Measurements from ENCODE around the gene TOM1L2. TPM values are rescaled to one million over a fixed set of nuclear protein-coding genes. Genes with fewer than 3 reads are reported as not detected.

Gene TOM1L2
- total RNA-seq, 1 donor from 2014 or later = 88.6 TPM

DNA sequence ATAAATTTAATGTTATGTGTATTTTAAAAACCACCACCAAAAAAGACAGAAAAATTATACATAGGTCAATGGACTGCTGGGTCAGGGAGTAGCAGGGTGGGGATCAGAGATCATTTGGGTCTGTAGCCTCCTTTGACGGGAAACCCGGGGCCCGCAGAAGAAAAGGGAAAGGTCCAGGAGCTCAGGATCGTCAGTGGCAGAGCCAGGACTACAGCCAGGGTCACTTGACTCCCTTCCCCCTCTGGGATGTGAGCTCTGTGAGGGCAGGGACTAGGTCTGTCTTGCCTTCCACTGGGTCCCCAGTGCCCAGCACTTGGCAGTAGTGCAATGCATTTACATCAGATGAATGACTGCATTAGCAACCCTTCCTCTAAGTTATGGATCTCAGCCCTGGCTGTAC, 62.1 kb downstream of the TOM1L2 start:
- DNase-seq (ENCODE audit: extremely low spot score in 2 of 2) = no peak
- H3K36me3 ChIP-seq = peaks cover 0 to 7% of the 10 kb centered on the region in 2 donors
- TF ChIP-seq POLR2A (IDR thresholded peaks at IDR 0.05) = no peak
- TF ChIP-seq, protein P1, sequence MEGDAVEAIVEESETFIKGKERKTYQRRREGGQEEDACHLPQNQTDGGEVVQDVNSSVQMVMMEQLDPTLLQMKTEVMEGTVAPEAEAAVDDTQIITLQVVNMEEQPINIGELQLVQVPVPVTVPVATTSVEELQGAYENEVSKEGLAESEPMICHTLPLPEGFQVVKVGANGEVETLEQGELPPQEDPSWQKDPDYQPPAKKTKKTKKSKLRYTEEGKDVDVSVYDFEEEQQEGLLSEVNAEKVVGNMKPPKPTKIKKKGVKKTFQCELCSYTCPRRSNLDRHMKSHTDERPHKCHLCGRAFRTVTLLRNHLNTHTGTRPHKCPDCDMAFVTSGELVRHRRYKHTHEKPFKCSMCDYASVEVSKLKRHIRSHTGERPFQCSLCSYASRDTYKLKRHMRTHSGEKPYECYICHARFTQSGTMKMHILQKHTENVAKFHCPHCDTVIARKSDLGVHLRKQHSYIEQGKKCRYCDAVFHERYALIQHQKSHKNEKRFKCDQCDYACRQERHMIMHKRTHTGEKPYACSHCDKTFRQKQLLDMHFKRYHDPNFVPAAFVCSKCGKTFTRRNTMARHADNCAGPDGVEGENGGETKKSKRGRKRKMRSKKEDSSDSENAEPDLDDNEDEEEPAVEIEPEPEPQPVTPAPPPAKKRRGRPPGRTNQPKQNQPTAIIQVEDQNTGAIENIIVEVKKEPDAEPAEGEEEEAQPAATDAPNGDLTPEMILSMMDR (IDR thresholded peaks at IDR 0.05) = no peak
- no peak for TF ChIP-seq POLR2AphosphoS5 (IDR thresholded peaks at IDR 0.05; ENCODE audit: insufficient read depth in 1 of 2, low read depth in 1 of 2)
- peak overlapping the region; percentile 53 for H3K27ac ChIP-seq
- no peaks in the 10 kb centered on the region for H3K27me3 ChIP-seq
- intact Hi-C loops (cut with DNase I) = loop anchor here (10.0 kb wide), 1 partner anchor 45 kb away; no protein-coding TSS in a partner anchor
- H3K9me3 ChIP-seq = no peaks in the 10 kb centered on the region
- peaks cover 47% of the 10 kb centered on the region for H3K4me1 ChIP-seq
- H3K4me3 ChIP-seq = no peak overlapping the region

DNA sequence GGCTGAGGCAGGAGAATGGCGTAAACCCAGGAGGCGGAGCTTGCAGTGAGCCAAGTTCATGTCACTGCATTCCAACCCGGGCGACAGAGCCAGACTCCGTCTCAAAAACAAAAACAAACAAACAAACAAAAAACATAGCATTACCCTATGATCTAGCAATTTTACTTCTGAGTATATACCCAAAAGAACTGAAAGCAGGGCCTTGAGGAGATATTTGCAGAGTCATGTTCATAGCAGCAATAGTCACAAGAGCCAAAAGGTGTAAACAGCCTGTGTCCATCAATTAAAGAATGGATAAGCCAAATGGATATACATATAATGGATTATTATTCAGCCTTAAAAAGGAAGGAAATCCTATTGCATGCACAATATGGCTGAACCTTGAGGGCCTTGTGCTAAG, 63.1 kb downstream of the TOM1L2 start:
- Histone ChIP-seq H3K4me1 (peaks cover 37% of the 10 kb centered on the region), H3K27ac (no peak overlapping the region), H3K36me3 (peaks cover 0 to 7% of the 10 kb centered on the region in 2 donors), H3K4me3 (no peak overlapping the region), H3K9me3 (no peaks in the 10 kb centered on the region), H3K27me3 (no peaks in the 10 kb centered on the region)
- DNase-seq (ENCODE audit: extremely low spot score in 2 of 2) = no peak
- intact Hi-C loops (cut with DNase I) = no loop called here
- TF ChIP-seq POLR2A (IDR thresholded peaks at IDR 0.05) = no peak

DNA sequence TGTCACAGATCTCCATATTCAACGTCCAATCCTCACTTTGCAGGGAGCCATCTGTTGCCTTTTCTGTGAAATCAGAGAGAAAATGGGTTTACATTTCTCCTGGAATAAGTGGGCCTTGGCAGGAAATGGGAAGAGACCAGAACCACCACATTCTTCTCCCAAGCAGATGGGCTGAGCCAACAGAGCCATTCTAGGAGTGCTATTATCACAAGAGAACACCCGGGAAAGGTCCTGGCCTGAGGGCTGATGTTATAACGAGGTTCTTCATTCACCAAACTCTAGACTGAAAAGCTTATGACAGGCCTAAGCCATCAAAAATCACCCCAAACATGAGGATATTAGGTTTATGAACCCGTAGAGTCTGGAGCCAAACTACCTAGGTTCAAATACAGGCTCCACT, 64.7 kb downstream of the TOM1L2 start:
- no peak overlapping the region for H3K27ac ChIP-seq
- H3K36me3 ChIP-seq = peaks cover 0 to 7% of the 10 kb centered on the region in 2 donors
- TF ChIP-seq, protein P1 (IDR thresholded peaks at IDR 0.05) = no peak
- TF ChIP-seq POLR2AphosphoS5 (IDR thresholded peaks at IDR 0.05; ENCODE audit: insufficient read depth in 1 of 2, low read depth in 1 of 2) = no peak
- TF ChIP-seq POLR2A (IDR thresholded peaks at IDR 0.05) = no peak
- no peaks in the 10 kb centered on the region for H3K9me3 ChIP-seq
- H3K4me3 ChIP-seq = no peak overlapping the region
- DNase-seq (ENCODE audit: extremely low spot score in 2 of 2) = no peak
- intact Hi-C loops (cut with DNase I) = no loop called here
- peaks cover 29% of the 10 kb centered on the region for H3K4me1 ChIP-seq
- no peaks in the 10 kb centered on the region for H3K27me3 ChIP-seq

DNA sequence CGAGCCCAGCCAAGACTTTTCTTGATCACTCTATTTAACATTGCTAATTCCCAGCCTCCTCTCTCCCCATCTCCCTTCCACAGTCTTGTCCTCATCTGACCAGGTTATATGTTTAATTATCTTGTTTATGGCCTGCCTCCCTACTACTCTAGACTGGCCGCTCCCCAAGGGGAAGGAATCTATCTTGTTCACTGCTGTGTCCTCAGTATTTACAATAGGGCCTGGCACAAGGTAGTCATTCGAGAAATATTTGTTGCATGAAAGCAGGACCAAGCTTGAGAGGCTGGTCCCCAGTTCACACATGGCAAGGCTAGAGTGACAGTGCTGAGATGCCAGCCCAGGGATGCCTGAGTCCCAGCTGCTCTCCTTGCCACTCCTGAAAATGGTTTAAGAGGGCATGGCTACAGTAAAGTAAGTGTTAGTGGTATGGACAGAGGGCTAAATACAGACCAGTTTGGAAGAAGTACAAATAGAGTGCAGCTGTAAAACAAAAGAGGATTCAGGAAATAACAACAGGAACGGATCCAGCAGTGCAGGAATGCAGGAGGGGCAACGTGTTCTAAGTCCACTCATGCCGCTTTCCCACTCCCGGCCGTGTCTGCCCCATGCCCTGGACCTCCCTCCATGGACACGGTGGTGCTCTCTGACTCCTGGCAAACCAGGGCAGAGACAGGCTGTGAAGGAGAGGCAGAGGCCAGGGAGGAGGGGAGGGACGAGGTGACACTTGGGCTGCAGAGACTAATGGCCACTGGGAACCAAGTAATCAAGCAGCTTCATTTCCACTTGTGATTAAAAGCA, 65.6 kb downstream of the TOM1L2 start:
- H3K9me3 ChIP-seq = no peaks in the 10 kb centered on the region
- H3K36me3 ChIP-seq = peaks cover 0 to 7% of the 10 kb centered on the region in 2 donors
- peaks cover 37% of the 10 kb centered on the region for H3K4me1 ChIP-seq
- no peak overlapping the region for H3K4me3 ChIP-seq
- no peak for DNase-seq (ENCODE audit: extremely low spot score in 2 of 2)
- TF ChIP-seq, protein P1 (IDR thresholded peaks at IDR 0.05) = no peak
- TF ChIP-seq POLR2A (IDR thresholded peaks at IDR 0.05) (no peak), POLR2AphosphoS5 (IDR thresholded peaks at IDR 0.05; ENCODE audit: insufficient read depth in 1 of 2, low read depth in 1 of 2) (no peak)
- no peak overlapping the region for H3K27ac ChIP-seq
- H3K27me3 ChIP-seq = no peaks in the 10 kb centered on the region
- intact Hi-C loops (cut with DNase I) = no loop called here

DNA sequence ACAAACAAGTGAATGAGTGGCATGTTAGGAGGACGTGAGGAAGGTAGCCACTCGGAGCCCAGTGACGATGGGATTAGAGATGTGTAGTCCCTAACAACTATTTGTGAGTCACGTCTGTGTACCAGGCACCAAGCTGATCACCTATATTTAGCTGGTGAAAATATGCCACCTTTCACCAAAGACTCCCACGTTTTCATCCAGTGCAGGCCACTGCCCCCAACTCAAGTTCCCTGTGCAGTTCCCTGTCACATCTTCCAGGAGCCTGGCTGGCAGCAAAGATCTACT, 67.2 kb downstream of the TOM1L2 start:
- Histone ChIP-seq H3K36me3 (peaks cover 0 to 7% of the 10 kb centered on the region in 2 donors), H3K27ac (no peak overlapping the region), H3K4me1 (peaks cover 39% of the 10 kb centered on the region), H3K4me3 (no peak overlapping the region), H3K27me3 (no peaks in the 10 kb centered on the region), H3K9me3 (no peaks in the 10 kb centered on the region)
- TF ChIP-seq, protein P1 (IDR thresholded peaks at IDR 0.05) = no peak
- TF ChIP-seq POLR2AphosphoS5 (IDR thresholded peaks at IDR 0.05; ENCODE audit: insufficient read depth in 1 of 2, low read depth in 1 of 2) = no peak
- TF ChIP-seq POLR2A (IDR thresholded peaks at IDR 0.05) = no peak
- no peak for DNase-seq (ENCODE audit: extremely low spot score in 2 of 2)
- intact Hi-C loops (cut with DNase I) = no loop called here
